Measurements from ENCODE around the gene RANBP3.

The RANBP3 gene

DNA sequence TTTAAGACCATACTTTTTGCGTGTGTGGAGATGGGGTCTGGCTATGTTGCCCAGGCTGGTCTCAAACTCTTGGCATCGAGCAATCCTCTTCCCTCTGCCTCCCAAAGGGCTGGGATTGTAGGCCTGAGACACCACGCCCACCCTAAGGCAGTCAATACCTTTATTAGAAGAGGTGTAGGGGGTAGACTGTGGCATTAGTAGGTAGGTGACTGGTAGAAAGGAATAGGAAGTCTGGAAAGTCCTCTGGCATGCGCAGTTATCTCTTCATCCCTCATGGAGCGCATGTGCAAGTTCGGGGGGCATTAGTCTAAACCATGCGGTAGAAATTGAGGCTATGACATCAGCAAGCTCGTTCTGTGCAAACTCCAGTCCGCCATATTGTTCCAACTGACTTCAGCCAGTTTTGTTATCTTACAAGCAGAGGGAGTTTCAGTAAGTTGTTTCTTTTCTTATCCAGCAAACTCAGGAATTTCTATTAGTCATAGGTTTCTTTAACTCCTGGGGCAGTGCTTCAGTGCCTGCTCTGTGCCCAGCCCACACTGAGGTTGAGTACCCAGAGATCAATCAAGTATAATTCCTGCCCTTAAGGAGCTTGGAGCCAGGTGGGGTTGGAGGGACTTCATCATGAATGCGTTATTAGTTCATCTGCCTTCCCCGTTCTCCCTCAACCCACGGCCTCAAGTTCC is 7.3 kb upstream of the RANBP3 start:
- no peak for DNase-seq

- no peak for DNase-seq
These were observed 6.7 kb upstream of the RANBP3 start for GRCh38 chr19:5984600-5984999.

DNA sequence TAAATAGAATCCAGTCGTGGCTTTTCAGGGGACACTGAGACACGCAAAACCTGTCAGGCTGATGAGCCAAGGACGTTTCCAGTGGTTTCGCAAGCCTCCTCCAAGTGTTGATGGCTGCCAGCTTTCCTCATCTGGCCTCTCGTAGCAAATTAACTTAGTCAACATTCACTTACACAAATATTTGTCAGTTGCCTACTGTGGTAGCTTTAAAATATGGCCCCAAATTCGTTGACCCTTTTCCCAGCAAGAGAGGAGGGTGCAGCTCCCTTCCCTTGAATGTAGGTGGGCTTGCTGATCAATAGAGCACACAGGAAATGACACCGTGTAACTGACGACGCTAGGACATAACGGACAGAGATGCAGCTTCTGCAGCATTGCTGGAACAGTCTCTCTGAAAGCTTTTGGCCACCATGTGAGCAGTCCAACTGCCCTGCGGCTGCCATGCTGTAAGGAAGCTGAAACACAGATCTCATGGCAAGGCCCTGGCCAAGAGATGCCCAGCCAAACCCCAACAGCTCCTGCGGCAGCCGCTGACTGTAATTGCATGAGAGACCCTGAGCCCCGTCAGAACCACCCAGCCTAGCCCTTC is 5.5 kb upstream of the RANBP3 start:
- DNase-seq, result no peak

- DNase-seq, result no peak
These were observed 939 bp upstream of the RANBP3 start for GRCh38 chr19:5978606-5979552.

GRCh38 chr19:5977222-5977784 is 637 bp downstream of the RANBP3 start:
- no peak for DNase-seq

- DNase-seq, result no peak
These were observed 1.2 kb downstream of the RANBP3 start for GRCh38 chr19:5976768-5977167.

DNA sequence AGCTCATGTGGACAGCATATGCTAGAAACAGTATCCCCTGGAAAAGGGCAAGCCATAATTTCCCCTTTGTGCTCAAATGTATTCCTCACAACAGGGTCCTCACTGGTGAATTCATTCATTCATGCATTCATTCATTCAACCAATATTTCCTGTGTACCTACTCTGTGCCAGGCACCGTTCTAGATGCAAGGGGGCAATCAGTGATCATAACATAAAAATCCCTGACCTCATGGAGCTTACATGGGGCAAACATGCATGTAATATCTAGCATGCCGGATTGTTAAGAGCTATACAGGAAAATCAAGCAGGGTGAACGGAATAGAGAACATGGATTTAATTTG is 2.6 kb downstream of the RANBP3 start:
- DNase-seq, result no peak

- no peak for DNase-seq
These were observed 3.1 kb downstream of the RANBP3 start for GRCh38 chr19:5974721-5975387.

GRCh38 chr19:5973867-5974635 is 3.9 kb downstream of the RANBP3 start:
- no peak for DNase-seq

- DNase-seq, result no peak
These were observed 4.6 kb downstream of the RANBP3 start for GRCh38 chr19:5973376-5973775.

DNA sequence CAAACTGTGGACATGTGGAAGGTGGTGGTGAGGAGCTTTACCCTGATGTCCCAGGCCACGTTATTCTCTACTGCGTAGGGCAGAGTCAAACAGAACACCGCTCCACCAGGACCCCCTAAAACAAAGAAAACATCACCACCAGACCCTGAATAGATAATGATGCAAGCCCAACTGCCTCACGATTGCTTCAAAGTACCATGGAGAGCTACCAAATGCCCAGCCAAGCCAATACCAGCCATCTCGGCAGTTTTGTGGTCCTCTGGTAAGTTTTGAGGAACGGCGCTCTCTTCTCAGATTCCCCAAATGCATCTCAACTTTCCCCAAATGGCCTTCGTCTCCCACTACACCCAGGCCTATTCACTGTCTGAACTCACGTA is 5.6 kb downstream of the RANBP3 start:
- DNase-seq, result no peak

- no peak for DNase-seq
These were observed 6.1 kb downstream of the RANBP3 start for GRCh38 chr19:5971714-5972354.

DNA sequence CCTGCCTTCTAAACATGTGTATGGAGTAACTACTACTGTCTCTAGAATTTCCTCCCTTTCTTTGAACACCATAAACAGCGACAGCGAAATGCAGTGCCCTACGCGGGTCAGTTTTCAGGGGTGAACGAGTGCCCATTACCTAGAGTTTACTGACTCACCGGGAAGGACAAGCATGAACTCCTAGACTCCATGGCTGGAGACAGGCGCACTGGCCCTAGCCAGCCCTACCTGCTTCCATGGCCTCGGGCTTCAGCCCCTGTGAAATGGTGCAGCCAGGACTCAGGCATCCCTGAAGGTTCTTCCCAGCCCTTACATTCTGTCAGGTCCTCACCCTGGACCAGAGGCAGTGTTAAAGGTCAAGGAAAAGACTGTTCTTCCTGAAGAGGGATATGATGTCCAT is 8.5 kb downstream of the RANBP3 start:
- no peak for DNase-seq

DNA sequence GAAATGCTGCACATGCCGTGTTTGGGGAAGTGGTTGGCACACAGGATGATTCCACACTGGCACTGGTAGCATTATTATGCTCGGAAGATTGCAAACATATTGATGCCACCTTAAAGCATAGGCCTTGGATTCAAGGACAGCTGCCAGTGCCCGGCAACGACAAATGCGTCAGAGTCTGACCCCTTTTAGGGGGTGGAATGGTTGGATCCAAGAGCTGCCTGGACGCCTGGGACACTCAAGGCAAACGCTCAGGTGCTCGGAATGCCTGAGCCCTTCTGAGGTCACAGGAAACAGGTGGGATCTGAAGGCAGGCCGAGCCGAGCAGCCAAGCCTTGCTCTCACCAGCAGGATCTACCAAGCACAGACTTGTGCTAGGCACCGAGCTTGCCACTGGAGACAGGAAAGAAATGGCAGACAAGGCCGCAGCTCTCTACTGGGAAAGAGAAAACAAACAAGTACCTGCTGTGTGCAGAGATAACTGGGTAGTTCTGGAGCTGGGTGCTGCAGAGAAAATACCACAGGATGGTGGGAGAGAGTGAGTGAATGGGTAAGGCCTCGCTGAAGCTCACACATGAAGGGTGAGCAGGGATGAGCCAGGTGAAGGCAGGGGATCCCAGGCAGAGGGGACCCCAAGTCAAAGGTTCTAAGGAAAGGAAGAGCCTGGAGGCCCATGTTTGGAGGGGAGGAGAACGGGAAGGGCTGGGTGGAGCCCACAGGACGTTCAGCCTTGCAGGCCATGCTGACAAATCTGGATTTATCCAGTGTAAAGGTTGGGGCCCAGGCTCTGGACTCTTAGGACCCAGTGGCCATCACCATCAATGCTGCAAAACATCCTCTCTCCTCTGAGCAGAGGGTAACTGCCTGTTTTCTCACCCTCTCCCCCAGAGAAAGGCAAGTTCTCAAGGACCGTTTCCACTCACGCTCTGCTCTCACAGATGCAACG is 9.2 kb downstream of the RANBP3 start:
- peak; percentile 67 to 69 for DNase-seq

DNA sequence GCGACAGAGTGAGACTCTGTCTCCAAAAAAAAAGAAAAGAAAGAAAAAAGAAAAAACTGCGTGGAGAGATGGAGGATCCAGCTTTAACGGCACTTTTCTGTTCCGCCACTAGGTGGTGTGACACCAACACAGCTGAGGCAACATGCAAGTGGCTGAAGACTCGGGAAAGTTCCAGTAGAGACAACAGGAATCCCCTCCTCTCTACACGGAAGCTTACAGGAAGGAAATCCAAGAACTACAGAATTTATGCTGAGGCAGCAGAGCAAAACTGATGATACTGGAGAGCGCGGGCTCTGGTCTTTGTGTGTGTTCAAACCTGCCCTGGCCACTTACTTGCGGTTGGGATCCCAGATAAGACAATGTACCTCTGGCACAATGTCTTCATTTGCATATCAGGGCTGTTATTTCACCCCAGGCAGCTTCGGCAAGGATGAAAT is 9.9 kb downstream of the RANBP3 start:
- peak; percentile 85 to 87 for DNase-seq

DNA sequence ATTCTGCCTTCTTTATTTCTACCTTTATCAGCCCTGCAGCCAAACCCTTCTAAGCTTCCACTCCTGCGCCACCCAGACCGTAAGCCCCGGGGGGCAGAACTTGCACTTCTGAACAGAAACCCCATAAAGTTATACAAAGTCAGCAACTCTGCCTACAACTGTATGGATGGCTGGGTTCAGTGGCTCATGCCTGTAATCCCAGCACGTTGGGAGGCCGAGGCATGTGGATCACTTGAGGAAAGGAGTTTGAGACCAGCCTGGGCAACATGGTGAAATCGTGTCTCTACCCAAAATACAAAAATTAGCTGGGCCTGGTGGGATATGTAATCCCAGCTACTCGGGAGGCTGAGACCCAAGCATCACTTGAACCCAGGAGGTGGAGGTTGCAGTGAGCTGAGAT is 10.4 kb downstream of the RANBP3 start:
- no peak for DNase-seq

GRCh38 chr19:5966941-5967340 is 11.0 kb downstream of the RANBP3 start:
- DNase-seq, result no peak

DNA sequence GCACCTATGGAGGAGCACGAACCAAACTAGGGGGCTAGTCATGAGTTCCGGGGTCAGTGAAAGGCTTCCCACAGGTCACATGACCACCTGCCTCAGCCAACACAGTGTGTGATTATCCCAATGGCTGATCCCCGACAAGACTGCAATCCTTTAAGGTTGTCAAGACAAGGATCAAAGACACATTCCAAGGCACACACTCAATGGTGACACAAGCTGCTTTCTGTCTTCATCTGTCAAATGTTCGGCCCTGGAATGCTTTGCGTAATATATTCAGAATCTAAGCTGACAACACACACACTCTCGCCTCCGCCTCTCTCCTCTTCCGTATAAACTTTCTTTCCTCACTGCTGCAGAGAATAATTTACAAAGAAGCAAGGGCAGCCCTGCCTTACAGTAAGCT is 11.7 kb downstream of the RANBP3 start:
- no peak for DNase-seq

GRCh38 chr19:5964816-5965565 is 12.9 kb downstream of the RANBP3 start:
- no peak for DNase-seq

DNA sequence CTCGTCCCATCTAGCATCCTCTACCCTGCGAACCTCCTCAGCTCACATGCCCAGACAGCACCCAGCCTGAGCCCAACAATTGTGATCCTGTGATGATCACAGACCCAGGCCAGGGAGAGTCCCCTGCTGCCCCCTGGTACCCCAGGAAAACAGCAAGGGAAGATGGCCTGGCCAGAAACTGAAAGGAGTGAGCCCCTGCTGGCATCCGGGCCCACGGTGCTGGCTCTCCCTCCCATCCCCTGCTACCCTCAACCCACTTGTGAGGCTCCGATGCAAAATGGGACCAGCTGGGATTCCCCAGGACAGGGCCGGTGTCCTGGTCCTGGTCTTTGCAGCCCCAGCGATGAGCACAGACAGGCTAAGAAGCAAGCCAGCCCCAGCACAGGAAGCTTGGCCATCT is 14.1 kb downstream of the RANBP3 start:
- DNase-seq, result no peak

All from NCI-H526 (cell line).